HCT116 (cell line): Measurements from ENCODE around the gene UBE3B. TPM values are rescaled to one million over a fixed set of nuclear protein-coding genes. Genes with fewer than 3 reads are reported as not detected.

ENCODE experiments used
- ATAC-seq: fragments of 200-7000 bp; cut with Tn5 transposase; 2 replicates; pipeline ENCODE4 v1.9.1; 2020; ENCODE audit warnings: mild to moderate bottlenecking, moderate library complexity
- BruUV-seq: library from RNA; stranded (reverse); fragments of 400-500 nt; replicated peaks from 2 replicates; lab custom pipeline; 2021; lab: Mats Ljungman, UMichigan
- CTCF ChIA-PET: fragments of 300-600 bp; sonication (Branson Sonifier 250); formaldehyde crosslinking; loops from one replicate; lab custom pipeline; 2021; ENCODE audit warnings: antibody characterized with exemption; lab: Charles Lee
- POLR2A ChIA-PET: fragments of 300-600, 350-600 bp; sonication (Branson Sonifier 250); formaldehyde crosslinking; loops from one replicate; lab custom pipeline; 2021; ENCODE audit warnings: antibody characterized with exemption; lab: Charles Lee
- RAD21 ChIA-PET, 2 experiments: fragments of 300-600 bp; sonication (Branson Sonifier 250); formaldehyde crosslinking; loops; one replicate each; lab custom pipeline; 2023; ENCODE audit warnings: low total read pairs in 2 of 2; ENCODE audit not compliant: uncharacterized antibody in 2 of 2, unreplicated experiment in 2 of 2, low non-redundant PET in 1 of 2; lab: Charles Lee
- DNase-seq: peaks from one replicate; pipeline ENCODE4 v3.0.0-alpha.2; 2010; ENCODE audit warnings: low read depth, low spot score
- H2AFZ ChIP-seq: fragments of 200-600 bp; shearing (Covaris generic), sonication (generic); 2 replicates; pipeline ENCODE4 v1.6.1; 2017; ENCODE audit warnings: low read depth, mixed run types, mixed read lengths, antibody characterized with exemption, low read length; ENCODE audit not compliant: poor library complexity, severe bottlenecking
- H3K27ac ChIP-seq: 2 replicates; pipeline ENCODE4 v1.5.1; 2012; ENCODE audit warnings: low read depth, low read length
- H3K27me3 ChIP-seq: fragments of 200-600 bp; sonication (generic); 2 replicates; pipeline ENCODE4 v1.6.1; 2016; ENCODE audit warnings: mixed run types, low read length, mixed read lengths; ENCODE audit not compliant: insufficient read depth
- H3K36me3 ChIP-seq, 2 experiments: fragments of 200-500 bp in 1 of 2; fragments of 200-600 bp in 1 of 2; sonication (Bioruptor generic) in 1 of 2; sonication (generic) in 1 of 2; 2 replicates each; pipeline versions ENCODE4 v1.5.1 to v1.6.1; 2014 to 2016; ENCODE audit warnings: low read length in 2 of 2, inconsistent platforms in 1 of 2, mixed read lengths in 1 of 2, mixed run types in 1 of 2; ENCODE audit not compliant: insufficient read depth in 2 of 2, control insufficient read depth in 1 of 2
- H3K4me1 ChIP-seq, 2 experiments: fragments of 200-600 bp in 1 of 2; sonication (generic) in 1 of 2; 2 replicates each; pipeline versions ENCODE4 v1.5.1 to v1.6.1; 2012 to 2017; ENCODE audit warnings: low read length in 2 of 2, inconsistent platforms in 1 of 2, mild to moderate bottlenecking in 1 of 2, mixed read lengths in 1 of 2, mixed run types in 1 of 2, moderate library complexity in 1 of 2; ENCODE audit not compliant: insufficient read depth in 2 of 2, control insufficient read depth in 1 of 2
- H3K4me2 ChIP-seq: fragments of 200-600 bp; sonication (generic); 2 replicates; pipeline ENCODE4 v1.6.1; 2017; ENCODE audit warnings: mixed run types, low read length, mixed read lengths
- H3K4me3 ChIP-seq, 2 experiments: fragments of 200-600 bp in 1 of 2; sonication (generic) in 1 of 2; replicated peaks in 1 of 2; 2 replicates each; pipeline ENCODE4 v1.5.1; 2011 to 2016; ENCODE audit warnings: low read length in 2 of 2, control low read depth in 1 of 2, low read depth in 1 of 2, mild to moderate bottlenecking in 1 of 2, mixed read lengths in 1 of 2, mixed run types in 1 of 2
- H3K79me2 ChIP-seq: fragments of 200-600 bp; sonication (generic); 2 replicates; pipeline ENCODE4 v1.6.1; 2017; ENCODE audit warnings: mild to moderate bottlenecking, mixed run types, low read length, moderate library complexity, mixed read lengths; ENCODE audit not compliant: insufficient read depth
- H3K9ac ChIP-seq: fragments of 200-600 bp; sonication (generic); 2 replicates; pipeline ENCODE4 v1.6.1; 2016; ENCODE audit warnings: low read length, mixed read lengths
- H3K9me2 ChIP-seq: fragments of 200-600 bp; sonication (generic), shearing (Covaris generic); 2 replicates; pipeline ENCODE4 v1.6.1; 2017; ENCODE audit warnings: mixed run types, mild to moderate bottlenecking, moderate library complexity; ENCODE audit not compliant: insufficient read depth
- H3K9me3 ChIP-seq, 2 experiments: fragments of 200-500 bp in 1 of 2; fragments of 200-600 bp in 1 of 2; sonication (Bioruptor generic) in 1 of 2; sonication (generic) in 1 of 2; 2 replicates each; pipeline ENCODE4 v1.6.1; 2014 to 2017; ENCODE audit warnings: low read length in 2 of 2, mixed read lengths in 2 of 2, inconsistent platforms in 1 of 2, low read depth in 1 of 2, mild to moderate bottlenecking in 1 of 2, mixed run types in 1 of 2, moderate library complexity in 1 of 2; ENCODE audit not compliant: control insufficient read depth in 1 of 2, insufficient read depth in 1 of 2
- H4K20me1 ChIP-seq: fragments of 200-600 bp; sonication (generic), shearing (Covaris generic); 2 replicates; pipeline ENCODE4 v1.6.1; 2017; ENCODE audit warnings: mixed run types, mild to moderate bottlenecking, moderate library complexity; ENCODE audit not compliant: insufficient read depth
- ATF3 ChIP-seq: IDR thresholded peaks from 2 replicates; pipeline ENCODE4 v1.6.1; 2012
- CBX3 ChIP-seq: IDR thresholded peaks from 2 replicates; pipeline ENCODE4 v1.6.1; 2012; ENCODE audit warnings: low read depth
- CTCF ChIP-seq, 3 experiments: fragments of 200-600 bp in 1 of 3; sonication (generic) in 1 of 3; IDR thresholded peaks in 2 of 3; conservative IDR thresholded peaks in 1 of 3; 2 replicates each; pipeline ENCODE4 v1.5.1; 2012 to 2017; ENCODE audit warnings: low read depth in 2 of 3, low read length in 2 of 3, antibody characterized with exemption in 1 of 3, borderline replicate concordance in 1 of 3, control low read depth in 1 of 3, mild to moderate bottlenecking in 1 of 3, mixed read lengths in 1 of 3, mixed run types in 1 of 3, moderate library complexity in 1 of 3; ENCODE audit not compliant: insufficient read depth in 1 of 3
- EGR1 ChIP-seq: IDR thresholded peaks from 2 replicates; pipeline ENCODE4 v1.6.1; 2012; ENCODE audit warnings: low read depth
- ELF1 ChIP-seq: IDR thresholded peaks from 2 replicates; pipeline ENCODE4 v1.6.1; 2012; ENCODE audit warnings: low read depth, borderline replicate concordance
- EZH2 ChIP-seq: fragments of 200-600 bp; sonication (generic); IDR thresholded peaks from 2 replicates; pipeline ENCODE4 v1.6.1; 2017; ENCODE audit warnings: antibody characterized with exemption, mixed run types
- EZH2phosphoT487 ChIP-seq: fragments of 200-600 bp; IDR thresholded peaks from 2 replicates; pipeline ENCODE4 v1.6.1; 2018; ENCODE audit warnings: antibody characterized with exemption, borderline replicate concordance
- FOSL1 ChIP-seq: IDR thresholded peaks from 2 replicates; pipeline ENCODE4 v1.6.1; 2012; ENCODE audit warnings: low read depth
- JUND ChIP-seq: IDR thresholded peaks from 2 replicates; pipeline ENCODE4 v1.6.1; 2012
- POLR2AphosphoS5 ChIP-seq: IDR thresholded peaks from 2 replicates; pipeline ENCODE4 v1.6.1; 2011; ENCODE audit warnings: mild to moderate bottlenecking, low read depth, low read length, moderate library complexity
- RAD21 ChIP-seq: IDR thresholded peaks from 2 replicates; pipeline ENCODE4 v1.6.1; 2012; ENCODE audit warnings: low read depth, mild to moderate bottlenecking
- REST ChIP-seq: IDR thresholded peaks from 2 replicates; pipeline ENCODE4 v1.6.1; 2012; ENCODE audit warnings: low read depth
- SIN3A ChIP-seq: IDR thresholded peaks from 2 replicates; pipeline ENCODE4 v1.6.1; 2012; ENCODE audit warnings: low read depth
- SRF ChIP-seq: IDR thresholded peaks from 2 replicates; pipeline ENCODE4 v1.6.1; 2012; ENCODE audit warnings: low read depth
- ZFX ChIP-seq: fragments of 450-650 bp; IDR thresholded peaks from 2 replicates; pipeline ENCODE4 v1.6.1; 2017
- ZNF274 ChIP-seq: fragments of 200-500 bp; sonication (Bioruptor generic); IDR thresholded peaks from 2 replicates; pipeline ENCODE4 v1.6.1; 2014; ENCODE audit warnings: mild to moderate bottlenecking, low read depth, low read length, inconsistent platforms
- intact Hi-C: fragments of 100-400 bp; cut with micrococcal nuclease; formaldehyde crosslinking; loops from 2 replicates; pipeline ENCODE4 v1.10.0; 2022
- total RNA-seq: library from RNA; stranded (reverse); gene quantifications from one replicate; pipeline ENCODE4 v1.2.1, GENCODE V29; 2021; ENCODE audit not compliant: unreplicated experiment
- TF ChIP-seq, protein P1 (sequence below): IDR thresholded peaks from 2 replicates; pipeline ENCODE4 v1.6.1; 2012

Gene UBE3B
- total RNA-seq, 1 experiment from 2014 or later: 28.9 TPM

- Histone ChIP-seq H3K4me3 (peak overlapping the region; percentile 87 to 97), H3K9me3 (no peaks in the 10 kb centered on the region), H3K9ac (peak overlapping the region; percentile 76), H2AFZ (no peak overlapping the region), H3K4me1 (peaks cover 9 to 18% of the 10 kb centered on the region in 2 experiments), H3K27ac (peak overlapping the region; percentile 94), H3K9me2 (no peaks in the 10 kb centered on the region), H3K4me2 (peak overlapping the region; percentile 89), H4K20me1 (0 out of 2 replicates have a peak, but pooled peaks cover 4% of the 10 kb centered on the region), H3K27me3 (no peaks in the 10 kb centered on the region), H3K79me2 (peaks cover 74% of the 10 kb centered on the region), H3K36me3 (peaks cover 0 to 3% of the 10 kb centered on the region in 2 experiments; a peak in 2 of 4 replicates)
- RAD21 ChIA-PET: no interaction called here
- intact Hi-C loops: loop anchor here (2.0 kb wide), 1 partner anchor 43 kb away; no protein-coding TSS in a partner anchor
- BruUV-seq: TSS peak; percentile 57
- ATAC-seq: no peak; the same call in 1 of the 2 replicates
- CTCF ChIA-PET: no interaction called here
- POLR2A ChIA-PET: no interaction called here
- DNase-seq: no peak
- no peak for TF ChIP-seq RAD21
- no peak for TF ChIP-seq FOSL1
- no peak for TF ChIP-seq ZFX
- TF ChIP-seq EZH2phosphoT487: no peak
- no peak for TF ChIP-seq ZNF274
- TF ChIP-seq EZH2: no peak
- no peak for TF ChIP-seq REST
- TF ChIP-seq SIN3A: no peak
- no peak for TF ChIP-seq POLR2AphosphoS5
- TF ChIP-seq, protein P1, sequence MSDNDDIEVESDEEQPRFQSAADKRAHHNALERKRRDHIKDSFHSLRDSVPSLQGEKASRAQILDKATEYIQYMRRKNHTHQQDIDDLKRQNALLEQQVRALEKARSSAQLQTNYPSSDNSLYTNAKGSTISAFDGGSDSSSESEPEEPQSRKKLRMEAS: no peak
- no peak for TF ChIP-seq CTCF (IDR thresholded peaks at IDR 0.05 in 2 of 3, conservative IDR thresholded peaks at IDR 0.05 in 1 of 3; ENCODE audit: borderline replicate concordance in 1 of 3, insufficient read depth in 1 of 3, low read depth in 2 of 3, low read length in 2 of 3)
- TF ChIP-seq CBX3: no peak
- no peak for TF ChIP-seq JUND
- TF ChIP-seq EGR1: no peak
- TF ChIP-seq ATF3: no peak
- TF ChIP-seq SRF: no peak
- no peak for TF ChIP-seq ELF1
Observed at GRCh38 chr12:109475993-109476806, 1.2 kb upstream of the UBE3B start.
